ENCODE results near the gene CAMK1D.

Gene CAMK1D

DNA sequence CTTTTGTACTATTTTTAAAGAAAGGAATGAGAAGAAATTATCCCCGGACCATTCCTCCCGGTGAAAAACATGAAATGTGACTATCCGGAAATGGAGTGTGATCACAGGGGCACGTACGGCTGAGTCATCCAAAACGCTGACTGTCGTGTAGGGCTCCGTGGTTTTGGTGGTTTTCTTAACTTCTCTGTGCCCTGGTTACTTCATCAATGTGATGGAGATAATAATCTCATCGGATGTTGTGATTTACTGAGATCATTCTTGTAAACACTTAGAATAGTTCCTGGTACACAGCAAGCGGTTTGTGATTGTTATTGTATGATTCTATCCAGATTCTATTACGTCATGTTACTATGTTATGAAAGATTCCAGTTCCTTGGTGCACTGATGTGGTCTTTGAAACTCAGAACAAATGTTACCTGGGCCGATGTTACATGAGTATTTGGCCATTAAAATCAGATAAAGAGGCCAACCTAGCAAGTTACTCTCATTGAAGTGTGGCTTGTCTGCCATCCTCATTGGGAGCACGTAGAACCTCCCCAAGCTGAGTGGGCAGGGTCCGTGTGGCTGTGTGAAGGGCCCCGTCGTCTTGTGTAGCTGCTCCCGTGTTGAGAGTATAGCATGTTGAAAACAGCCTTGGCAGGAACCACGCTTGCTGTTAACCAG, 99.5 kb downstream of the CAMK1D start (continued):
- TF ChIP-seq ZNF157 (tag by site-specific recombination; IDR thresholded peaks at IDR 0.05) (no peak), CTCF (tag by site-specific recombination; IDR thresholded peaks at IDR 0.05) (no peak), ZNF610 (tag by site-specific recombination; IDR thresholded peaks at IDR 0.05; ENCODE audit: borderline replicate concordance) (no peak), ZSCAN4 (tag by site-specific recombination; IDR thresholded peaks at IDR 0.05) (peak; percentile 51; the same call in 1 of the 2 replicates), TSHZ1 (tag by site-specific recombination; IDR thresholded peaks at IDR 0.05; ENCODE audit: borderline replicate concordance) (peak; percentile 77), ZNF76 (tag by site-specific recombination; IDR thresholded peaks at IDR 0.05; ENCODE audit: borderline replicate concordance, low read depth) (peak; percentile 55; the same call in 1 of the 2 replicates), OSR2 (tag by site-specific recombination; IDR thresholded peaks at IDR 0.05) (peak; percentile 74; the same call in 1 of the 2 replicates), MEIS1 (CRISPR knock-in tag; IDR thresholded peaks at IDR 0.05; ENCODE audit: borderline replicate concordance) (no peak), ZNF114 (tag by site-specific recombination; IDR thresholded peaks at IDR 0.05) (no peak), RBAK (tag by site-specific recombination; IDR thresholded peaks at IDR 0.05) (no peak), YY2 (tag by site-specific recombination; IDR thresholded peaks at IDR 0.05) (no peak), ZNF175 (tag by site-specific recombination; IDR thresholded peaks at IDR 0.05) (no peak), ZNF24 (tag by site-specific recombination; IDR thresholded peaks at IDR 0.05) (peak; percentile 96), ZNF692 (tag by site-specific recombination; IDR thresholded peaks at IDR 0.05) (peak; percentile 93), ZEB2 (tag by site-specific recombination; IDR thresholded peaks at IDR 0.05) (peak; percentile 99), ZNF302 (tag by site-specific recombination; IDR thresholded peaks at IDR 0.05; ENCODE audit: low read depth) (no peak), ZFP37 (tag by site-specific recombination; IDR thresholded peaks at IDR 0.05) (peak; percentile 64; the same call in 1 of the 2 replicates), ZNF747 (tag by site-specific recombination; IDR thresholded peaks at IDR 0.05) (no peak), BCL11A (tag by site-specific recombination; IDR thresholded peaks at IDR 0.05; ENCODE audit: low read depth) (peak; percentile 39; the same call in 1 of the 2 replicates), ZNF341 (tag by site-specific recombination; IDR thresholded peaks at IDR 0.05; ENCODE audit: low read depth) (no peak)
- TF ChIP-seq, protein P1, sequence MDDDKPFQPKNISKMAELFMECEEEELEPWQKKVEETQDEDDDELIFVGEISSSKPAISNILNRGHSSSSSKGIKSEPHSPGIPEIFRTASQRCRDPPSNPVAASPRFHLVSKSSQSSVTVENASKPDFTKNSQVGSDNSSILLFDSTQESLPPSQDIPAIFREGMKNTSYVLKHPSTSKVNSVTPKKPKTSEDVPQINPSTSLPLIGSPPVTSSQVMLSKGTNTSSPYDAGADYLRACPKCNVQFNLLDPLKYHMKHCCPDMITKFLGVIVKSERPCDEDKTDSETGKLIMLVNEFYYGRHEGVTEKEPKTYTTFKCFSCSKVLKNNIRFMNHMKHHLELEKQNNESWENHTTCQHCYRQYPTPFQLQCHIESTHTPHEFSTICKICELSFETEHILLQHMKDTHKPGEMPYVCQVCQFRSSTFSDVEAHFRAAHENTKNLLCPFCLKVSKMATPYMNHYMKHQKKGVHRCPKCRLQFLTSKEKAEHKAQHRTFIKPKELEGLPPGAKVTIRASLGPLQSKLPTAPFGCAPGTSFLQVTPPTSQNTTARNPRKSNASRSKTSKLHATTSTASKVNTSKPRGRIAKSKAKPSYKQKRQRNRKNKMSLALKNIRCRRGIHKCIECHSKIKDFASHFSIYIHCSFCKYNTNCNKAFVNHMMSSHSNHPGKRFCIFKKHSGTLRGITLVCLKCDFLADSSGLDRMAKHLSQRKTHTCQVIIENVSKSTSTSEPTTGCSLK (tag by site-specific recombination; IDR thresholded peaks at IDR 0.05) = no peak
- TF ChIP-seq, protein P2, sequence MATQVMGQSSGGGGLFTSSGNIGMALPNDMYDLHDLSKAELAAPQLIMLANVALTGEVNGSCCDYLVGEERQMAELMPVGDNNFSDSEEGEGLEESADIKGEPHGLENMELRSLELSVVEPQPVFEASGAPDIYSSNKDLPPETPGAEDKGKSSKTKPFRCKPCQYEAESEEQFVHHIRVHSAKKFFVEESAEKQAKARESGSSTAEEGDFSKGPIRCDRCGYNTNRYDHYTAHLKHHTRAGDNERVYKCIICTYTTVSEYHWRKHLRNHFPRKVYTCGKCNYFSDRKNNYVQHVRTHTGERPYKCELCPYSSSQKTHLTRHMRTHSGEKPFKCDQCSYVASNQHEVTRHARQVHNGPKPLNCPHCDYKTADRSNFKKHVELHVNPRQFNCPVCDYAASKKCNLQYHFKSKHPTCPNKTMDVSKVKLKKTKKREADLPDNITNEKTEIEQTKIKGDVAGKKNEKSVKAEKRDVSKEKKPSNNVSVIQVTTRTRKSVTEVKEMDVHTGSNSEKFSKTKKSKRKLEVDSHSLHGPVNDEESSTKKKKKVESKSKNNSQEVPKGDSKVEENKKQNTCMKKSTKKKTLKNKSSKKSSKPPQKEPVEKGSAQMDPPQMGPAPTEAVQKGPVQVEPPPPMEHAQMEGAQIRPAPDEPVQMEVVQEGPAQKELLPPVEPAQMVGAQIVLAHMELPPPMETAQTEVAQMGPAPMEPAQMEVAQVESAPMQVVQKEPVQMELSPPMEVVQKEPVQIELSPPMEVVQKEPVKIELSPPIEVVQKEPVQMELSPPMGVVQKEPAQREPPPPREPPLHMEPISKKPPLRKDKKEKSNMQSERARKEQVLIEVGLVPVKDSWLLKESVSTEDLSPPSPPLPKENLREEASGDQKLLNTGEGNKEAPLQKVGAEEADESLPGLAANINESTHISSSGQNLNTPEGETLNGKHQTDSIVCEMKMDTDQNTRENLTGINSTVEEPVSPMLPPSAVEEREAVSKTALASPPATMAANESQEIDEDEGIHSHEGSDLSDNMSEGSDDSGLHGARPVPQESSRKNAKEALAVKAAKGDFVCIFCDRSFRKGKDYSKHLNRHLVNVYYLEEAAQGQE (tag by site-specific recombination; IDR thresholded peaks at IDR 0.05) = no peak

Data from HEK293 (cell line).